Endodermal cell (in vitro differentiated cells): ENCODE data around the gene PAK1IP1. TPM values are rescaled to one million over a fixed set of nuclear protein-coding genes. Genes with fewer than 3 reads are reported as not detected.

Experiments
- DNase-seq: peaks from one replicate; pipeline ENCODE4 v3.0.0-alpha.2; 2017
- H3K27ac ChIP-seq: 2 replicates; pipeline ENCODE4 v1.5.1; 2013; ENCODE audit warnings: mild to moderate bottlenecking, low read depth, low read length, moderate library complexity
- H3K27me3 ChIP-seq: 2 replicates; pipeline ENCODE4 v1.6.1; 2013; ENCODE audit warnings: mild to moderate bottlenecking, low read length, moderate library complexity; ENCODE audit not compliant: insufficient read depth, control insufficient read depth, poor library complexity, severe bottlenecking
- H3K36me3 ChIP-seq: 2 replicates; pipeline ENCODE4 v1.7.0; 2013; ENCODE audit warnings: mild to moderate bottlenecking, low read length, moderate library complexity; ENCODE audit not compliant: control insufficient read depth, insufficient read depth
- H3K4me1 ChIP-seq: one replicate; pipeline ENCODE4 v1.7.0; 2013; ENCODE audit warnings: low read length; ENCODE audit not compliant: control insufficient read depth, insufficient read depth
- H3K4me3 ChIP-seq: 2 replicates; pipeline ENCODE4 v1.5.1; 2013; ENCODE audit warnings: mild to moderate bottlenecking, low read length, moderate library complexity
- H3K9ac ChIP-seq: 2 replicates; pipeline ENCODE4 v1.6.1; 2013; ENCODE audit warnings: mild to moderate bottlenecking, low read length, moderate library complexity; ENCODE audit not compliant: poor library complexity, severe bottlenecking; ENCODE audit errors: extremely low read depth
- H3K9me3 ChIP-seq: 2 replicates; pipeline ENCODE4 v1.6.1; 2013; ENCODE audit warnings: mild to moderate bottlenecking, low read length, moderate library complexity; ENCODE audit not compliant: control insufficient read depth
- H3K27ac Mint-ChIP-seq: 2 replicates; pipeline ENCODE4 v1.8.0; 2020; ENCODE audit warnings: mixed read lengths
- H3K27me3 Mint-ChIP-seq: 2 replicates; pipeline ENCODE4 v1.8.0; 2021; ENCODE audit warnings: mild to moderate bottlenecking, mixed read lengths; ENCODE audit not compliant: insufficient read depth
- H3K36me3 Mint-ChIP-seq: 2 replicates; pipeline ENCODE4 v1.8.0; 2020; ENCODE audit warnings: low read depth, mixed read lengths
- H3K4me1 Mint-ChIP-seq: 2 replicates; pipeline ENCODE4 v1.8.0; 2020; ENCODE audit warnings: mixed read lengths
- H3K4me3 Mint-ChIP-seq: 2 replicates; pipeline ENCODE4 v1.8.0; 2020; ENCODE audit warnings: mild to moderate bottlenecking, moderate library complexity, mixed read lengths
- H3K9me3 Mint-ChIP-seq: 2 replicates; pipeline ENCODE4 v1.8.0; 2020; ENCODE audit warnings: mild to moderate bottlenecking, mixed read lengths
- WGBS, 2 experiments: methylation state at CpG; one replicate each; pipeline versions ENCODE4 v1.1.5 to v1.1.7; 2013; ENCODE audit warnings: missing lambda C conversion rate in 2 of 2, mixed read lengths in 1 of 2; ENCODE audit not compliant: insufficient coverage in 1 of 2, insufficient read length in 1 of 2; 5-methylcytosine and 5-hydroxymethylcytosine counted together
- total RNA-seq, 2 donors: library from RNA; stranded (reverse); fragmentation: NEBNext Ultra II Directional in 1 of 2; extraction: Animal tissue kit (Norgen Biotek cat#: 25700) in 1 of 2; gene quantifications; 2 replicates in 1 of 2; 3 replicates in 1 of 2; pipeline ENCODE4 v1.2.1, GENCODE V29; 2021
- TF ChIP-seq, protein P1 (sequence below): fragments of 200-600 bp; sonication (generic); conservative IDR thresholded peaks from 2 replicates; pipeline ENCODE4 v1.5.0; 2021; ENCODE audit warnings: antibody characterized with exemption, mild to moderate bottlenecking

PAK1IP1 gene
- total RNA-seq, 2 donors from 2014 or later, result 15.3 to 16.8 TPM

DNA sequence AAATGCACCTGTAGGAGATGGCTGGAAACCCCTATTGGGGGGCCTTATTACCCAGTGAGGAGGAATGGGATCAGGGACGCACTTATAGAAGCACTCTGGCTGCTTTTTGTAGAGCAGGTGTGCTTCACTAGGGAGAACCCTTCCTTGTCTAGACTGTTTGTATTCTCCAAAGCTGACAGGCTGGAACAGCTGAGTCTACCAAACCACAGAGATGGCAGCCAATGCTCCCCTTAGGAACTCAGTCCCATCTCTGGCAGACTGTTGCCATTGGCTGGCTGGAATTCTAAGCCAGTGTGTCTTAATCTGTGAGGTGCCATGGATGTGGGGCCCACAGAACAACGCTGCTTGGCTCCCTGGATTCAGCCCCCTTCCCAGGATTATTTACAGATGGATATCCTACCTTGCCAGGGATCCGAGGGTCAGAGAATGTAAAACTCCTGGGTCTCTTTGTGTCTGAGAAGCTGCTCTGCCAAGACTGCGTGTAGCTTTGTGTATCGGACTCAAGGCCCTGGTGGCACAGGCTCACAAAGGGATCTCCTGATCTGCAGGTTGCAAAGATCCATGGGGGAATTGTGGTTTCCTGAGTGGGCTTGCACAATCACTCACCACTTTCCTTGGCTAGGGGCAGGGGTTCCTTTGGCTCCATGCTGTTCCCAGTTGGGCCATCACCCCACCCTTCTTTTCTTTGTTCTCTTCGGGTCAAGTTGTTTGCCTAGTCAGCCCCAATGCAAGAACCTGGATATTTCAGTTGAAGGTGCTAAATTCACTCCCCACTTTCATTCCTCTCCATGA is 26.4 kb upstream of the PAK1IP1 start:
- no peaks in the 10 kb centered on the region for H3K36me3 ChIP-seq
- no peaks in the 10 kb centered on the region for H3K9me3 ChIP-seq
- H3K4me1 ChIP-seq, result no peaks in the 10 kb centered on the region
- no peak for DNase-seq
- H3K4me1 Mint-ChIP-seq, result no peaks in the 10 kb centered on the region
- H3K27ac ChIP-seq, result no peak overlapping the region
- H3K4me3 ChIP-seq, result no peak overlapping the region
- H3K27me3 ChIP-seq, result no peaks in the 10 kb centered on the region
- no peak overlapping the region for H3K9ac ChIP-seq
- no peak overlapping the region for H3K4me3 Mint-ChIP-seq
- peaks cover 5% of the 10 kb centered on the region for H3K9me3 Mint-ChIP-seq
- H3K27me3 Mint-ChIP-seq, result peaks cover 8% of the 10 kb centered on the region
- TF ChIP-seq, protein P1, sequence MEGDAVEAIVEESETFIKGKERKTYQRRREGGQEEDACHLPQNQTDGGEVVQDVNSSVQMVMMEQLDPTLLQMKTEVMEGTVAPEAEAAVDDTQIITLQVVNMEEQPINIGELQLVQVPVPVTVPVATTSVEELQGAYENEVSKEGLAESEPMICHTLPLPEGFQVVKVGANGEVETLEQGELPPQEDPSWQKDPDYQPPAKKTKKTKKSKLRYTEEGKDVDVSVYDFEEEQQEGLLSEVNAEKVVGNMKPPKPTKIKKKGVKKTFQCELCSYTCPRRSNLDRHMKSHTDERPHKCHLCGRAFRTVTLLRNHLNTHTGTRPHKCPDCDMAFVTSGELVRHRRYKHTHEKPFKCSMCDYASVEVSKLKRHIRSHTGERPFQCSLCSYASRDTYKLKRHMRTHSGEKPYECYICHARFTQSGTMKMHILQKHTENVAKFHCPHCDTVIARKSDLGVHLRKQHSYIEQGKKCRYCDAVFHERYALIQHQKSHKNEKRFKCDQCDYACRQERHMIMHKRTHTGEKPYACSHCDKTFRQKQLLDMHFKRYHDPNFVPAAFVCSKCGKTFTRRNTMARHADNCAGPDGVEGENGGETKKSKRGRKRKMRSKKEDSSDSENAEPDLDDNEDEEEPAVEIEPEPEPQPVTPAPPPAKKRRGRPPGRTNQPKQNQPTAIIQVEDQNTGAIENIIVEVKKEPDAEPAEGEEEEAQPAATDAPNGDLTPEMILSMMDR, result no peak
- H3K36me3 Mint-ChIP-seq, result peaks cover 6% of the 10 kb centered on the region
- 93 to 96% methylated on average over 6 of the region's 6 CpGs for WGBS, 2 experiments
- H3K27ac Mint-ChIP-seq, result no peak overlapping the region

DNA sequence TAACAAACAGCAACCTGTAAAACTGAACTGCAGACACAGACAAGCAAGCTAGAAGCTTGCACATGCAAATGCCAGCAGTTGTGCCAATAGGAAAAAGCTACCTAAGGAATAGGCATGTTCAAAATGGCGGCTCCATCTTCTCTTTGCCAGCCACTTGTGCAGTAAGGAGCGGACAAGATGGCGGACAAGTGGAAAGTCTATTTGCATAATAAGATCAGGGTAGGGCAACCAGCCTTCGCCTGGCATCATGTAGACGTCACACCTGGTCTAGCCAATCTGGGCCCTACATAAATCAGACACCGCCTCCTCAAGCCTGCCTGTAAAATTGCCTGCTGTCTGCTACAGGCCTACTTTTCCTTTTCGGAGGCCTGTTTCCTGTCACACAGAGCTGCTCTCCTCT is 18.4 kb upstream of the PAK1IP1 start:
- WGBS, 2 experiments, result 92 to 97% methylated on average over 6 to 7 of the region's 7 CpGs
- no peak overlapping the region for H3K27ac Mint-ChIP-seq
- no peak overlapping the region for H3K4me3 Mint-ChIP-seq
- no peaks in the 10 kb centered on the region for H3K27me3 ChIP-seq
- no peak overlapping the region for H3K27ac ChIP-seq
- no peak for DNase-seq
- H3K9ac ChIP-seq, result no peak overlapping the region
- H3K4me3 ChIP-seq, result no peak overlapping the region
- no peaks in the 10 kb centered on the region for H3K4me1 Mint-ChIP-seq
- H3K9me3 ChIP-seq, result peaks cover 6% of the 10 kb centered on the region
- TF ChIP-seq, protein P1, result no peak
- no peaks in the 10 kb centered on the region for H3K4me1 ChIP-seq
- no peaks in the 10 kb centered on the region for H3K27me3 Mint-ChIP-seq
- no peaks in the 10 kb centered on the region for H3K36me3 Mint-ChIP-seq
- no peaks in the 10 kb centered on the region for H3K36me3 ChIP-seq
- no peaks in the 10 kb centered on the region for H3K9me3 Mint-ChIP-seq

DNA sequence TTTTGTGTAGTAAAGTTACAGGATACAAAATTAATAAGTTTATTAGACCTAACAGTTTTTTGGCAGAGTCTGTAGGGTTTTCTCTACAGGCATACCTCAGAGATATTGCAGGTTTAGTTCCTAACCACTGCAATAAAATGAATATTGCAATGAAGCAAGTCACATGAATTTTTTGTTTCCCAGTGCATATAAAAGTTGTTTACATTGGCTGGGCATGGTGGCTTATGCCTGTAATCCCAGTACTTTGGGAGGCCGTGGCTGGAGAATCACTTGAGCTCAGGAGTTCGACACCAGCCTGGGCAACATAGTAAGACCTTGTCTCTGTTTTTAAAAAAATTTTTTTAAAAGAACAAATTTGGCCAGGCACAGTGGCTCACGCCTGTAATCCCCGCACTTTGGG is 16.3 kb upstream of the PAK1IP1 start:
- TF ChIP-seq, protein P1, result no peak
- Mint-ChIP-seq H3K4me1 (peaks cover 13% of the 10 kb centered on the region), H3K36me3 (peaks cover 4% of the 10 kb centered on the region), H3K4me3 (no peak overlapping the region), H3K9me3 (no peaks in the 10 kb centered on the region), H3K27ac (no peak overlapping the region), H3K27me3 (no peaks in the 10 kb centered on the region)
- Histone ChIP-seq H3K36me3 (no peaks in the 10 kb centered on the region), H3K27ac (no peak overlapping the region), H3K4me3 (no peak overlapping the region), H3K27me3 (no peaks in the 10 kb centered on the region), H3K9me3 (peaks cover 14% of the 10 kb centered on the region), H3K9ac (no peak overlapping the region), H3K4me1 (no peaks in the 10 kb centered on the region)
- WGBS, 2 experiments, result 93 to 94% methylated on average over 4 of the region's 4 CpGs
- DNase-seq, result no peak
